Ishikawa (cell line): ENCODE measurements around the gene TMEM244.

Experiments used
- CEBPB ChIP-seq: IDR thresholded peaks from 2 replicates; pipeline ENCODE4 v1.6.1; 2012
- EGR1 ChIP-seq: IDR thresholded peaks from 2 replicates; pipeline ENCODE4 v1.6.1; 2012
- EP300 ChIP-seq: IDR thresholded peaks from 2 replicates; pipeline ENCODE4 v1.6.1; 2012; ENCODE audit warnings: borderline replicate concordance
- NFIC ChIP-seq: IDR thresholded peaks from 2 replicates; pipeline ENCODE4 v1.6.1; 2012
- TAF1 ChIP-seq: IDR thresholded peaks from 2 replicates; pipeline ENCODE4 v1.6.1; 2012; ENCODE audit warnings: low read depth, mild to moderate bottlenecking
- TEAD4 ChIP-seq: IDR thresholded peaks from 2 replicates; pipeline ENCODE4 v1.6.1; 2012
- YY1 ChIP-seq: IDR thresholded peaks from 2 replicates; pipeline ENCODE4 v1.6.1; 2012; ENCODE audit warnings: low read depth
- TF ChIP-seq, protein P1 (sequence below): IDR thresholded peaks from 2 replicates; pipeline ENCODE4 v1.6.1; 2012; ENCODE audit warnings: low read depth, mild to moderate bottlenecking
- TF ChIP-seq, protein P2 (sequence below): IDR thresholded peaks from 2 replicates; pipeline ENCODE4 v1.6.1; 2012

DNA sequence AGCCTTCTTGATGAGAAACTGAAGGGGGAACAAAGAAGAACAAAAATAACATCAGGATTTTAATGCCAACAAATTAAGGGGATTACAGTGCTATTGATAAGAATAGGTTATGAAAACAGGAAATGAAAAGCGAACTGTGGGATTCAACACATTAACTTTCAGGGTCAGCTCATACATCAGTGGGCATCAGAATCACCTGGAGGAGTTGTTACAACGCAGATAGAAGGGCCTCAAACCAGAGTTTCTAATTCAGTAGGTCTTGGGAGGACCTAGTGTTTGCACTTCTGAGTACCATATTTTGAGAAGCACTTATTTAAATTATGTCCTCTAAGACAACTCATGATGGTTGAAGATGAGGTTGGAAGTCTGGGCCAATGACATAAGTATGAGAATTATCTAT lies 5.6 kb upstream of the TMEM244 start:
- TF ChIP-seq EP300 (no peak), YY1 (no peak), TEAD4 (no peak), CEBPB (no peak), TAF1 (no peak), NFIC (no peak), EGR1 (no peak)
- TF ChIP-seq, protein P1, sequence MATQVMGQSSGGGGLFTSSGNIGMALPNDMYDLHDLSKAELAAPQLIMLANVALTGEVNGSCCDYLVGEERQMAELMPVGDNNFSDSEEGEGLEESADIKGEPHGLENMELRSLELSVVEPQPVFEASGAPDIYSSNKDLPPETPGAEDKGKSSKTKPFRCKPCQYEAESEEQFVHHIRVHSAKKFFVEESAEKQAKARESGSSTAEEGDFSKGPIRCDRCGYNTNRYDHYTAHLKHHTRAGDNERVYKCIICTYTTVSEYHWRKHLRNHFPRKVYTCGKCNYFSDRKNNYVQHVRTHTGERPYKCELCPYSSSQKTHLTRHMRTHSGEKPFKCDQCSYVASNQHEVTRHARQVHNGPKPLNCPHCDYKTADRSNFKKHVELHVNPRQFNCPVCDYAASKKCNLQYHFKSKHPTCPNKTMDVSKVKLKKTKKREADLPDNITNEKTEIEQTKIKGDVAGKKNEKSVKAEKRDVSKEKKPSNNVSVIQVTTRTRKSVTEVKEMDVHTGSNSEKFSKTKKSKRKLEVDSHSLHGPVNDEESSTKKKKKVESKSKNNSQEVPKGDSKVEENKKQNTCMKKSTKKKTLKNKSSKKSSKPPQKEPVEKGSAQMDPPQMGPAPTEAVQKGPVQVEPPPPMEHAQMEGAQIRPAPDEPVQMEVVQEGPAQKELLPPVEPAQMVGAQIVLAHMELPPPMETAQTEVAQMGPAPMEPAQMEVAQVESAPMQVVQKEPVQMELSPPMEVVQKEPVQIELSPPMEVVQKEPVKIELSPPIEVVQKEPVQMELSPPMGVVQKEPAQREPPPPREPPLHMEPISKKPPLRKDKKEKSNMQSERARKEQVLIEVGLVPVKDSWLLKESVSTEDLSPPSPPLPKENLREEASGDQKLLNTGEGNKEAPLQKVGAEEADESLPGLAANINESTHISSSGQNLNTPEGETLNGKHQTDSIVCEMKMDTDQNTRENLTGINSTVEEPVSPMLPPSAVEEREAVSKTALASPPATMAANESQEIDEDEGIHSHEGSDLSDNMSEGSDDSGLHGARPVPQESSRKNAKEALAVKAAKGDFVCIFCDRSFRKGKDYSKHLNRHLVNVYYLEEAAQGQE, result no peak
- TF ChIP-seq, protein P2, sequence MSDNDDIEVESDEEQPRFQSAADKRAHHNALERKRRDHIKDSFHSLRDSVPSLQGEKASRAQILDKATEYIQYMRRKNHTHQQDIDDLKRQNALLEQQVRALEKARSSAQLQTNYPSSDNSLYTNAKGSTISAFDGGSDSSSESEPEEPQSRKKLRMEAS, result no peak
